Memory B cell (primary cell): ENCODE data around the gene KRT12.

Source experiments
- ATAC-seq: fragments of 150-1000 bp; cut with Tn5 transposase; 2 replicates; pipeline ENCODE4 v1.10.0; 2021; ENCODE audit warnings: low read depth, mild to moderate bottlenecking, moderate library complexity
- DNase-seq, 2 donors: peaks; one replicate each; pipeline ENCODE4 v3.0.0; 2022; ENCODE audit warnings: low spot score in 2 of 2
- H3K27ac Mint-ChIP-seq: one replicate; pipeline ENCODE4 v1.8.0; 2022; ENCODE audit warnings: mild to moderate bottlenecking, moderate library complexity, mixed read lengths
- H3K27me3 Mint-ChIP-seq: one replicate; pipeline ENCODE4 v1.8.0; 2022; ENCODE audit warnings: mixed read lengths
- H3K36me3 Mint-ChIP-seq: one replicate; pipeline ENCODE4 v1.8.0; 2022; ENCODE audit warnings: mild to moderate bottlenecking, mixed read lengths
- H3K4me1 Mint-ChIP-seq: one replicate; pipeline ENCODE4 v1.8.0; 2022; ENCODE audit warnings: mixed read lengths
- H3K4me3 Mint-ChIP-seq: one replicate; pipeline ENCODE4 v1.8.0; 2022; ENCODE audit warnings: mild to moderate bottlenecking, moderate library complexity, mixed read lengths
- H3K9me3 Mint-ChIP-seq: one replicate; pipeline ENCODE4 v1.8.0; 2022; ENCODE audit warnings: mixed read lengths

Gene KRT12

DNA sequence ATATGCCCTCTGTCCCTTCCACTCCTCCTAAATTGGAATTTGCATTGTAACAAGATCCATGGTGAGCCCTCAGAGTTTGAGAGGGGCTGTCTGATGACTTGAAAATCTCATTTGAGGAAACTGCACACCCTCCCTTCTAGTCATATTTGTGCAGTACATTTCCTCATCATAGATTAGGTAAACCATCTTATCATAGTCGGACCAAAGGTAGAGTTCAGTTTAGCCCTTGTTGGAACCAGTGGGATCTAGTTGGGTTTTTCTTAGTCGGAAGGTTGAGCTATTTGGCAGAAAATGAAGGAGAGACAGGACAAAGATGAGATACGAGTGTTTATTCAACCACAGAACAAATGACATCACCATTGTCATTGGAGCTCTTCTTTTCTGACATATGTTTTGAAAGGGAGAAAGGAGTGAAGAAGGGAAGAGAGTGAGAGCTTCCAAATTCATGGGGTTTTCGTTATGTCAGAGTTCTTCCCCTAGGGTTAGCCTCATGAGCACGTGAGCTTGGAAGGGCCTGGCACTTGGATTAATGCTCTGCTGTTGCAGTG lies 33.9 kb upstream of the KRT12 start:
- ATAC-seq (no peak), DNase-seq (no peak)

GRCh38 chr17:40896916-40897455 lies 30.0 kb upstream of the KRT12 start:
- H3K4me3 Mint-ChIP-seq: no peak overlapping the region
- no peaks in the 10 kb centered on the region for H3K9me3 Mint-ChIP-seq
- H3K27ac Mint-ChIP-seq: no peak overlapping the region
- H3K36me3 Mint-ChIP-seq: no peaks in the 10 kb centered on the region
- no peak for ATAC-seq
- H3K4me1 Mint-ChIP-seq: peaks cover 8% of the 10 kb centered on the region
- peaks cover 15% of the 10 kb centered on the region for H3K27me3 Mint-ChIP-seq
- no peak for DNase-seq

More for the DNA sequence above, 33.9 kb upstream of the KRT12 start:
- Mint-ChIP-seq H3K27ac (no peak overlapping the region), H3K27me3 (peaks cover 15% of the 10 kb centered on the region), H3K9me3 (no peaks in the 10 kb centered on the region), H3K4me3 (no peak overlapping the region), H3K36me3 (no peaks in the 10 kb centered on the region), H3K4me1 (peaks cover 4% of the 10 kb centered on the region)

- DNase-seq: no peak
- ATAC-seq: no peak
- Mint-ChIP-seq H3K27me3 (peaks cover 11% of the 10 kb centered on the region), H3K4me1 (peaks cover 8% of the 10 kb centered on the region), H3K27ac (no peak overlapping the region), H3K36me3 (no peaks in the 10 kb centered on the region), H3K4me3 (no peak overlapping the region), H3K9me3 (no peaks in the 10 kb centered on the region)
These were observed 28.2 kb upstream of the KRT12 start for GRCh38 chr17:40895106-40895730.

DNA sequence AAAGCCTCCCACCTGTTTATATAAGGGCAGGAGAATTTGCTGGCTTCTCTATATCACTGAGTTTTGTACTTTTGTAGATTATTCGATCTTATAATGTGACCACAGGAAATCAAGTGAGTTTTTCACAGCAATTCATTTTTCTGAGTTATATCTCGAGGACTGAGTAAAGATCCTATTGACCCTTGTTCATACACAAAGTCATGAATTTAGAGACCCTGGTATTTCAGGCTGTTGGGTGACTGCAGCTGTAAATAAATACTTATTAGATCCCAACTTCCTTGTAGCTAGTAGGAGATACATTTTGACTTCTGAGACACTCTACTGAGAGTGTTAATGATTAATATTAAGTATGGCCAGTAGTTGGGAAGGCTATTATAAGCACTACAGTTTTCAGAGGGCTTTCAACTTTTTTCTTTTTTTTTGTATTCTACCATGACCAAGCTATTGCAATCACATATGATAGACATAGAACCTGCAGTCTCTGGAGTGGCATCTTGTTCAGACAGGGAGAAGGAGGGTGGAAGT lies 21.2 kb upstream of the KRT12 start:
- no peak for DNase-seq
- Mint-ChIP-seq H3K36me3 (no peaks in the 10 kb centered on the region), H3K9me3 (no peaks in the 10 kb centered on the region), H3K27me3 (peaks cover 18% of the 10 kb centered on the region), H3K27ac (no peak overlapping the region), H3K4me1 (peaks cover 5% of the 10 kb centered on the region), H3K4me3 (no peak overlapping the region)
- ATAC-seq: no peak

DNA sequence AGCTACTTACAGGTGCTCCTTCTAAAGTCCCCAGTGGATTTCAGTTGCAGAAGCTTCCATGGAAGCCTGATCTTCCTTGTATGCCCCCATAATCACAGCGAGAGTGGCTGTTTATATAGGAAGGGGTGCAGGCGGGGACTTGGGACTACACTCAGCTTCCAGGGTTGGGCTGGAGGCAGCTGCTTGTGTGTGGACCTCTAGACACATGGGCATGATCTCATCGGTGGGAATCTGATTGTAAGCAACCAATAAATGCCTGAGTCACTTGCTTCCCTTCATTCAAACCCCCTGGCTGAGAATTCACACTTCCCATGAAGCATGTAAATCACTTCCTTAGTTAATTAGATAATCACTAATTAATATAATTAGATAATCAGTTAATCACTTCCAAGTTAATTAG lies 19.1 kb upstream of the KRT12 start:
- Mint-ChIP-seq H3K36me3 (no peaks in the 10 kb centered on the region), H3K27ac (no peak overlapping the region), H3K4me1 (no peaks in the 10 kb centered on the region), H3K27me3 (peaks cover 14% of the 10 kb centered on the region), H3K4me3 (no peak overlapping the region), H3K9me3 (no peaks in the 10 kb centered on the region)
- no peak for DNase-seq
- no peak for ATAC-seq

DNA sequence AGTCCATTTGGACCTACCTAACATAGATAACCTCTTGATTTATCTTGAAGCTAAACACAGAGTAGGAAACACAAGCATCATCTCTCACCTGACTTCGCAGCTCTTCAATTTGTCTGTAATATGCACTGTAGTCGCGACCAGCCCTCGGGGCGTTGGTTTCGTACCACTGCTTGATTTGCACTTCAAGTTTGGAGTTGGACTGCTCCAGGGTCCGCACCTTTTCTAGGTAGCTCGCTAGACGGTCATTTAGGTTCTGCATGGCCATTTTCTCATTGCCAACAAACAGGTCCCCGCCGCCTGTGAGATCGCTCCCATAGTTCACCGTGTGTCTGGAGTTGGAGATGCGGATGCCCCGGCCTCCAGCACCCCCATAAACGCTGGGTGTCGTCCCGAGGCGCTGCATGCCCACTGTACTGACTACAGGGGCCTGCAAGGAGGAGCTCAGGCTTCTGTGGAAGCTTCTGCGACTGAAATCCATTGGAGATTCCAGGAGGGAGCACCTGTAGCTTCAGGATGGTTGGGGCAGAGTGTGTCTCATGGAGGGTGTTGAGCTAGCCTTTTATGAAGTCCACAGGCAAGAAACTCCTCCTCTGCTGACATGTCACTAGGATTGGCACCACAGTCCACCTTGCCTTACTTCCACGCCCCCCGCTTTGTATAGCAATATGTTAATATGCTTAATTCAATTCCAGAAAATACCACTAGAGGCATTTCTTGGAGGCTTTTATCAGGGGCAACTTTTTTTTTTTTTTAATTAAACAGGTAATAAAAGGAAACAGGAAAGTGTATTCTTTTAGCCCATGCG lies 17.9 kb upstream of the KRT12 start, which contains the start of gene KRT20:
Gene KRT20 (minus strand): TSS at position 535 of the 805 bp plus-strand sequence. CDS start 57 bp downstream, at position 478.
- H3K27ac Mint-ChIP-seq: no peak within 1 kb of the TSS
- DNase-seq: no peak
- H3K9me3 Mint-ChIP-seq: no peaks in the 10 kb centered on the region
- no peak for ATAC-seq
- H3K36me3 Mint-ChIP-seq: no peaks in the 10 kb centered on the region
- H3K4me3 Mint-ChIP-seq: no peak within 1 kb of the TSS
- H3K27me3 Mint-ChIP-seq: peaks cover 13% of the 10 kb centered on the region
- no peaks in the 10 kb centered on the region for H3K4me1 Mint-ChIP-seq

- no peaks in the 10 kb centered on the region for H3K9me3 Mint-ChIP-seq
- peaks cover 6% of the 10 kb centered on the region for H3K27me3 Mint-ChIP-seq
- H3K36me3 Mint-ChIP-seq: no peaks in the 10 kb centered on the region
- no peak overlapping the region for H3K4me3 Mint-ChIP-seq
- ATAC-seq (no peak), DNase-seq (no peak)
- no peak overlapping the region for H3K27ac Mint-ChIP-seq
- no peaks in the 10 kb centered on the region for H3K4me1 Mint-ChIP-seq
These were observed 16.8 kb upstream of the KRT12 start for GRCh38 chr17:40883626-40884334.

DNA sequence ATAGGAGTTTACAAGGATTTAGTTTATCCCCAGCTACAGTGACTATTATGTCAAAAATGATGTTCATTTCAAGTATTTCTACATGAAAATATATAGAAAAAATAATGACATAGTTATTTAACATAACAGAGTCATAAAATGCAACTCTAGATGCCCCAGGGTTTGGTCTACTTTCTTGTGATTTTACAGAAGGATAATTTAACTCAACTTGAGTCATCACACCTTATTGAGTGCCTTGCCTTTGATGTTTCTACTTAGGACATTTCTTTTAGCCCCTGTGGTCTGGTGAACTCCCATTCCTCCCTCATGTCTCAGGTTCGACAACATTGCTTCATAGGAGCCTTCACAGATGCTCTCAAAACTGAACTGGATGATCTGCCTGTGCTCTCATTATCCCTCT lies 16.0 kb upstream of the KRT12 start:
- H3K27me3 Mint-ChIP-seq: peaks cover 3% of the 10 kb centered on the region
- no peaks in the 10 kb centered on the region for H3K36me3 Mint-ChIP-seq
- DNase-seq (no peak), ATAC-seq (no peak)
- H3K4me1 Mint-ChIP-seq: no peaks in the 10 kb centered on the region
- no peak overlapping the region for H3K4me3 Mint-ChIP-seq
- no peak overlapping the region for H3K27ac Mint-ChIP-seq
- H3K9me3 Mint-ChIP-seq: no peaks in the 10 kb centered on the region

DNA sequence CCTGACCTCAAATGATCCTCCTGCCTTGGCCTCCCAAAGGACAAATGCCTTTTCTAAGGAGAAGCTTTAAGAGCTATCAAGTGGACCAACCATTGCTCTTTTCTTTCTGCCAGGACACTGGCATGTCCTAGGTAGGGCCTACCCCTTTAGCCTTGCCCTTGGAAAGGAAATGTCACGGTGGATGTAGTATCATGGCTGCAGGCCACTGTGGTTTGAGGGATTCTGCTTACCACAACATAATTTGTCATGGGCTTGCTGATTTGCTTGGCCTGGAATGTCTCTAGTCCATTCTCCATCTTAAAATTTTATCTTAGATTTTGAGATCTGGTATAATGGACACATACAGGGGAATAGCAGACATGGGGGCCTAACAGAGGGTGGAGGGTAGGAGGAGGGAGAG lies 12.0 kb upstream of the KRT12 start:
- no peak for DNase-seq
- Mint-ChIP-seq H3K9me3 (no peaks in the 10 kb centered on the region), H3K4me3 (no peak overlapping the region), H3K36me3 (no peaks in the 10 kb centered on the region), H3K4me1 (no peaks in the 10 kb centered on the region), H3K27ac (no peak overlapping the region), H3K27me3 (peaks cover 3% of the 10 kb centered on the region)
- no peak for ATAC-seq

GRCh38 chr17:40878044-40878443 lies 11.0 kb upstream of the KRT12 start:
- ATAC-seq (no peak), DNase-seq (no peak)
- Mint-ChIP-seq H3K36me3 (no peaks in the 10 kb centered on the region), H3K27ac (no peak overlapping the region), H3K9me3 (no peaks in the 10 kb centered on the region), H3K4me1 (no peaks in the 10 kb centered on the region), H3K4me3 (no peak overlapping the region), H3K27me3 (no peaks in the 10 kb centered on the region)

GRCh38 chr17:40873801-40874200 lies 6.8 kb upstream of the KRT12 start:
- H3K27me3 Mint-ChIP-seq: peaks cover 4% of the 10 kb centered on the region

DNA sequence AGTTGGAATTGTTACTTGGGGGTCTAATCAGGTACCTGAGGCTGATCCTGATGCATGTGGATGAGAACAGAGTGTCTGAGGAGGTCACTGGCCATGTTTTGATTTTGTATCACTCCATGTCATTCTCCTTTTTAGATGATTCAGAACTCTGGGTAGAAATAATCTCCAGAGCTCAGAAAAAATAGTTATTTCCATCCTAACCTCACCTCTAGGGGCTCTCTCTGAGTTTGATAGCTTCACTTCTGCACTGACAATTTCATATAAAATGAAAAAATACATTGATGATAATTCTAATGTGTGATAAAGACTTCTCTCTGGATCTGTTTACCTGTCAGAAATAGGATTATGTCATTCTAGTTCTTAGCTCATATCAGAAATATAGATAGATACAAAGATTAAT lies 6.2 kb upstream of the KRT12 start:
- ATAC-seq (no peak), DNase-seq (no peak)
- no peaks in the 10 kb centered on the region for H3K9me3 Mint-ChIP-seq
- H3K36me3 Mint-ChIP-seq: no peaks in the 10 kb centered on the region
- peaks cover 4% of the 10 kb centered on the region for H3K27me3 Mint-ChIP-seq
- H3K27ac Mint-ChIP-seq: no peak overlapping the region
- no peak overlapping the region for H3K4me3 Mint-ChIP-seq
- H3K4me1 Mint-ChIP-seq: no peaks in the 10 kb centered on the region

More at GRCh38 chr17:40873801-40874200, 6.8 kb upstream of the KRT12 start:
- H3K4me1 Mint-ChIP-seq: no peaks in the 10 kb centered on the region
- H3K36me3 Mint-ChIP-seq: no peaks in the 10 kb centered on the region
- H3K9me3 Mint-ChIP-seq: no peaks in the 10 kb centered on the region
- H3K27ac Mint-ChIP-seq: no peak overlapping the region
- DNase-seq (no peak), ATAC-seq (no peak)
- no peak overlapping the region for H3K4me3 Mint-ChIP-seq

DNA sequence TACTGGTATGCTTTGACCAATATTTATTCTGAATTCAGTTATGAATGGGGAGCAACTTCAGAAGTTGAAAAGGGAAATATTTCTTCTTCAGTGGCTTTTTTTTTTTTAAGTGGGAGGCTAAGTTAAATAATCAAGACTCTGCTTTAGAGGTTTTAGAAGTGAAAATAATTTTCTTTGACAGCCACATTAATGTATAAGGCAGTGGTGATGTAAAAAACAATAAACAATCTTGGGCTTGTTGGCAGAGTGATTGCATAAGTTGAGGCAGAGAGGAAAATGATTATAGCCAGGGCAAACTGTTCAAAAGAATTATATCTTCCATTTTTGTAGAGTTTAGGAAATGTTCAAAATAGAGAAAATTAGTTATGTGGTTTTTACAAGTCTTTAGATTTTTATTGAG lies 5.4 kb upstream of the KRT12 start:
- Mint-ChIP-seq H3K27ac (no peak overlapping the region), H3K36me3 (no peaks in the 10 kb centered on the region), H3K27me3 (peaks cover 5% of the 10 kb centered on the region), H3K4me1 (no peaks in the 10 kb centered on the region), H3K4me3 (no peak overlapping the region), H3K9me3 (no peaks in the 10 kb centered on the region)
- DNase-seq: no peak
- no peak for ATAC-seq

DNA sequence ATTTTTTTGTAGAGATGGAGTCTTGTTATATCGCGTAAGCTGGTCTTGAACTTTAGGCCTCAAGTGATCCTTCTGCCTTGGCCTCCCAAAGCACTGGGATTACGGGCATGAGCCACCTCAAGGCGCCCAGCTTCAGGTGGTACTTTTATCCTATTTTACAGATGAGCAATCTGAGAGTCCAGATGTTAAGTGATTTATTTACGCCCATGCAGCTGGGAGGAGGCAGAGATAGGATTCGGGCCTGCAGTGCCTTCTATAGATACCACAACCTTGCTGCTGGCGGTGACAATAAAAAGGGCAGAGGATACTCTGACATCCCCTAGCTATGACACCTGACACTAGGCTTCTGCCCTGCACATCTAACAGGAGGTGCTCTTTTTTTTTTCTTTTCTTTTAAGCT lies 4.3 kb upstream of the KRT12 start:
- Mint-ChIP-seq H3K27me3 (peaks cover 6% of the 10 kb centered on the region), H3K9me3 (no peaks in the 10 kb centered on the region), H3K4me3 (no peak overlapping the region), H3K4me1 (no peaks in the 10 kb centered on the region), H3K36me3 (no peaks in the 10 kb centered on the region), H3K27ac (no peak overlapping the region)
- ATAC-seq (no peak), DNase-seq (no peak)
